ENCODE results near the gene CMTM4. TPM values are rescaled to one million over a fixed set of nuclear protein-coding genes. Genes with fewer than 3 reads are reported as not detected.
"Not testable (repeated sequence)": the region's sequence is repeated elsewhere in the genome, so short reads cannot be mapped to it uniquely, and the experiment has no call there.

CMTM4 gene
- polyA plus RNA-seq, 1 of the 3 experiments (the other 2 are of a cell fraction) = 21.7 TPM

DNA sequence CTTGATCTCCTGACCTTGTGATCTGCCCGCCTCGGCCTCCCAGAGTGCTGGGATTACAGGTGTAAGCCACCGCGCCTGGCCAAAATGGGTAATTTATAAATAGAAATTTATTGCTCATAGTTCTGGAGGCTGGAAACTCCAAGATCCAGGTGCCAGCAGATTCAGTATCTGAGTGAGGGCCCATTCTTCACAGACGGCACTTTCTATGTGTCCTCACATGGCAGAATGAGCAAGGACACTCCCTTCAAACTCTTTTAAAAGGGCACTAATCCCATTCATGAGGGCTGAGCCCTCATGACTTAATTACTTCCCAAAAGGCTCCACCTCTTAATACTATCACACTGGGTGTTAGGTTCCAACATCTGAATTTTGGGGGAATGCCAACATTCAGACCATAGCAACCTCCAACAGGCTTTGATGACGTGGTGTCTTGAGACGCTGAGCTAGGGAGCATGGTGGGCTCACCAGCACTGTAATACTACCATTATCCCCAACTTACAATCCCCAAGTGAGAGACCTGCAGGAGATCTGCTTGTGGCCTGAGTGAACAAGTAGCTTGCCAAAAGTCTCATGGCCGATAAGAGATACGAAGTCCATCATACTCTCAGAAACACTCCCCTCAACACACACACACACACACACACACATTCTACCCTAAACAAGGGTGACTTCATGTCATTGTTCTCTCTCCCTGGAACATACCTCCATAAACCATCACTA lies 8.5 kb downstream of the CMTM4 start (continued):
- TF ChIP-seq, protein P1, sequence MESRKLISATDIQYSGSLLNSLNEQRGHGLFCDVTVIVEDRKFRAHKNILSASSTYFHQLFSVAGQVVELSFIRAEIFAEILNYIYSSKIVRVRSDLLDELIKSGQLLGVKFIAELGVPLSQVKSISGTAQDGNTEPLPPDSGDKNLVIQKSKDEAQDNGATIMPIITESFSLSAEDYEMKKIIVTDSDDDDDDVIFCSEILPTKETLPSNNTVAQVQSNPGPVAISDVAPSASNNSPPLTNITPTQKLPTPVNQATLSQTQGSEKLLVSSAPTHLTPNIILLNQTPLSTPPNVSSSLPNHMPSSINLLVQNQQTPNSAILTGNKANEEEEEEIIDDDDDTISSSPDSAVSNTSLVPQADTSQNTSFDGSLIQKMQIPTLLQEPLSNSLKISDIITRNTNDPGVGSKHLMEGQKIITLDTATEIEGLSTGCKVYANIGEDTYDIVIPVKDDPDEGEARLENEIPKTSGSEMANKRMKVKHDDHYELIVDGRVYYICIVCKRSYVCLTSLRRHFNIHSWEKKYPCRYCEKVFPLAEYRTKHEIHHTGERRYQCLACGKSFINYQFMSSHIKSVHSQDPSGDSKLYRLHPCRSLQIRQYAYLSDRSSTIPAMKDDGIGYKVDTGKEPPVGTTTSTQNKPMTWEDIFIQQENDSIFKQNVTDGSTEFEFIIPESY (IDR thresholded peaks at IDR 0.05; ENCODE audit: borderline replicate concordance, low read depth) = no peak
- TF ChIP-seq, protein P2, sequence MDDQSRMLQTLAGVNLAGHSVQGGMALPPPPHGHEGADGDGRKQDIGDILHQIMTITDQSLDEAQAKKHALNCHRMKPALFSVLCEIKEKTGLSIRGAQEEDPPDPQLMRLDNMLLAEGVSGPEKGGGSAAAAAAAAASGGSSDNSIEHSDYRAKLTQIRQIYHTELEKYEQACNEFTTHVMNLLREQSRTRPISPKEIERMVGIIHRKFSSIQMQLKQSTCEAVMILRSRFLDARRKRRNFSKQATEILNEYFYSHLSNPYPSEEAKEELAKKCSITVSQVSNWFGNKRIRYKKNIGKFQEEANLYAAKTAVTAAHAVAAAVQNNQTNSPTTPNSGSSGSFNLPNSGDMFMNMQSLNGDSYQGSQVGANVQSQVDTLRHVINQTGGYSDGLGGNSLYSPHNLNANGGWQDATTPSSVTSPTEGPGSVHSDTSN (IDR thresholded peaks at IDR 0.05) = no peak
- TF ChIP-seq TCF12 (IDR thresholded peaks at IDR 0.05) (no peak), EP300 (IDR thresholded peaks at IDR 0.05; ENCODE audit: borderline replicate concordance in 1 of 2, low read depth in 1 of 2, low read length in 1 of 2) (no peak), RXRA (IDR thresholded peaks at IDR 0.05; ENCODE audit: borderline replicate concordance, low read depth) (no peak), POLR2AphosphoS5 (IDR thresholded peaks at IDR 0.05; ENCODE audit: low read depth, low read length) (no peak), FOSL2 (IDR thresholded peaks at IDR 0.05; ENCODE audit: borderline replicate concordance, low read depth) (no peak), ELF1 (IDR thresholded peaks at IDR 0.05) (no peak), FOXJ3 (CRISPR knock-in tag; IDR thresholded peaks at IDR 0.05) (no peak)
- TF ChIP-seq, protein P3, sequence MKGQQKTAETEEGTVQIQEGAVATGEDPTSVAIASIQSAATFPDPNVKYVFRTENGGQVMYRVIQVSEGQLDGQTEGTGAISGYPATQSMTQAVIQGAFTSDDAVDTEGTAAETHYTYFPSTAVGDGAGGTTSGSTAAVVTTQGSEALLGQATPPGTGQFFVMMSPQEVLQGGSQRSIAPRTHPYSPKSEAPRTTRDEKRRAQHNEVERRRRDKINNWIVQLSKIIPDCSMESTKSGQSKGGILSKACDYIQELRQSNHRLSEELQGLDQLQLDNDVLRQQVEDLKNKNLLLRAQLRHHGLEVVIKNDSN (IDR thresholded peaks at IDR 0.05; ENCODE audit: borderline replicate concordance, low read depth) = no peak

DNA sequence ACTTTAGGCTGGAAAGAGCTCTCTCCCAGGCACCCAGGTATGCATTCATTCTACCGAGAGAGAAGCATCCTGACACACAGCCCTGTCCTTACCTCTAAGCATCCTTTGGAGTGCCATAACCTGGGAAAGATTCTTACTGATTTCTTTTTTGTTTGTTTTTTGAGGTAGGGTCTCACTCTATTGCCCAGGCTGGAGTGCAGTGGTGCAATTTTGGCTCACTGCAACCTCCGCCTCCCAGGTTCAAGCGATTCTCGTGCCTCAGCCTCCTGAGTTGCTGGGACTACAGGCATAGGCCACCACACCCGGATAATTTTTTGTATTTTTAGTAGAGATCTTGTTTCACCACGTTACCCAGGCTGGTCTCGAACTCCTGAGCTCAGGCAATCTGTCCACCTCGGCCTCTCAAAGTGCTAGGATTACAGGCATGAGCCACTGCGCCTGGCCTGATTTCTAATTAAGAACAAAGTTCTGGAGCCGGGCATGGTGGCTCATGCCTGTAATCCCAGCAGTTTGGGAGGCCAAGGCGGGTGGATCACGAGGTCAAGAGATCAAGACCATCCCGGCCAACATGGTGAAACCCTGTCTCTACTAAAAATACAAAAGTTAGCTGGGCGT lies 10.9 kb downstream of the CMTM4 start:
- H3K9me3 ChIP-seq; H3F3A ChIP-seq (replicated peaks; ENCODE audit: insufficient read depth); POLR2A ChIA-PET; H3K4me2 ChIP-seq; H3K4me1 ChIP-seq (ENCODE audit: control insufficient read depth in 1 of 2, insufficient read depth in 2 of 2, low read depth in 1 of 2, low read length in 1 of 2); H2AFZ ChIP-seq (ENCODE audit: low read depth); H3K4me3 ChIP-seq (ENCODE audit: low read depth in 2 of 2, low read length in 1 of 2); H3K27me3 ChIP-seq (ENCODE audit: insufficient read depth); H3K36me3 ChIP-seq (replicated peaks in 1 of 2; ENCODE audit: control insufficient read depth in 1 of 2, insufficient read depth in 2 of 2, low read length in 1 of 2); H4K20me1 ChIP-seq (ENCODE audit: insufficient read depth); DNase-seq; H3K9ac ChIP-seq; H3K27ac ChIP-seq (ENCODE audit: low read depth in 2 of 2, low read length in 1 of 2); H3K9me2 ChIP-seq: not testable (repeated sequence)
- WGBS (ENCODE audit: low lambda C conversion rate) = 98% methylated on average over 14 of the region's 14 CpGs
- CTCF ChIA-PET = interaction anchor here (0.7 to 2.0 kb wide), 7 partner anchors 8 to 55 kb away, joined by 3 to 9 read pairs (median 3); no protein-coding TSS in a partner anchor
- H3K79me2 ChIP-seq (ENCODE audit: insufficient read depth) = peaks cover 38% of the 10 kb centered on the region
